Psoas muscle (tissue), 8 donors: ENCODE measurements around the gene NSD2. TPM values are rescaled to one million over a fixed set of nuclear protein-coding genes. Genes with fewer than 3 reads are reported as not detected.

ENCODE experiments used
- ATAC-seq, 4 donors: fragments of 200-7000 bp; cut with Tn5 transposase; one replicate each; pipeline ENCODE4 v1.9.1; 2020; ENCODE audit warnings: moderate library complexity in 3 of 4, mild to moderate bottlenecking in 2 of 4
- DNase-seq, 2 donors: peaks; one replicate each; pipeline ENCODE4 v3.0.0-alpha.2; 2020
- H3K27ac ChIP-seq: fragments of 200-600 bp; one replicate; pipeline ENCODE4 v1.8.0; 2022
- H3K27me3 ChIP-seq, 3 donors: fragments of 200-600 bp in 1 of 3; one replicate each; pipeline versions ENCODE4 v1.6.1 to v1.8.0; 2013 to 2022; ENCODE audit warnings: low read length in 2 of 3, mild to moderate bottlenecking in 2 of 3, moderate library complexity in 1 of 3; ENCODE audit not compliant: insufficient read depth in 3 of 3
- H3K36me3 ChIP-seq, 2 donors: fragments of 200-600 bp in 1 of 2; one replicate each; pipeline versions ENCODE4 v1.6.1 to v1.8.0; 2013 to 2022; ENCODE audit warnings: low read depth in 1 of 2, mild to moderate bottlenecking in 1 of 2, moderate library complexity in 1 of 2; ENCODE audit not compliant: insufficient read depth in 1 of 2
- H3K4me1 ChIP-seq: fragments of 200-600 bp; one replicate; pipeline ENCODE4 v1.8.0; 2022
- H3K4me3 ChIP-seq: fragments of 200-600 bp; one replicate; pipeline ENCODE4 v1.8.0; 2022; ENCODE audit warnings: mild to moderate bottlenecking
- H3K9me3 ChIP-seq: fragments of 200-600 bp; one replicate; pipeline ENCODE4 v1.8.0; 2022
- CTCF ChIP-seq: fragments of 200-600 bp; IDR thresholded peaks from one replicate; pipeline ENCODE4 v1.8.0; 2022; ENCODE audit warnings: antibody characterized with exemption
- WGBS, 3 donors: extraction: QIAGEN DNeasy Blood & Tissue Kit; methylation state at CpG; one replicate each; pipeline versions ENCODE4 v1.1.6 to v1.1.7; 2013; 5-methylcytosine and 5-hydroxymethylcytosine counted together
- intact Hi-C, 2 donors: fragments of 100-400 bp; cut with DNase I; formaldehyde crosslinking; loops; one replicate each; pipeline versions ENCODE4 v1.11.0 to v1.14.2; 2022
- polyA plus RNA-seq, 3 donors: library from polyadenylated mRNA; stranded (reverse); fragments of 200-250 nt; gene quantifications; one replicate each; pipeline ENCODE4 v1.2.3, GENCODE V29; 2013
- total RNA-seq, 4 donors: library from RNA; stranded (reverse); fragmentation: NEBNext Ultra II Directional in 2 of 4; extraction: Animal tissue kit (Norgen Biotek cat#: 25700) in 2 of 4; gene quantifications; one replicate each; pipeline versions ENCODE4 v1.2.1 to v1.2.4, GENCODE V29; 2021 to 2023
- donor health status: healthy with polysubstance abuse.
- donor health status: DM: no; HTN: no; CAD: no; lungs with moderate emphysema.
- donor health status: Bipolar disorder and iron deficiency.
- donor health status: healthy.
- donor health status: DM: yes; HTN: yes; CAD: no.
- donor health status: DM: no; HTN: no; CAD: no.
- donor health status: DM: no; HTN: no; CAD: no.
- donor health status: DM: yes; HTN: yes; CAD: no.

Gene NSD2
- total and polyA plus RNA-seq, 7 donors: 5.6 to 36.0 (median 21.2) TPM

DNA sequence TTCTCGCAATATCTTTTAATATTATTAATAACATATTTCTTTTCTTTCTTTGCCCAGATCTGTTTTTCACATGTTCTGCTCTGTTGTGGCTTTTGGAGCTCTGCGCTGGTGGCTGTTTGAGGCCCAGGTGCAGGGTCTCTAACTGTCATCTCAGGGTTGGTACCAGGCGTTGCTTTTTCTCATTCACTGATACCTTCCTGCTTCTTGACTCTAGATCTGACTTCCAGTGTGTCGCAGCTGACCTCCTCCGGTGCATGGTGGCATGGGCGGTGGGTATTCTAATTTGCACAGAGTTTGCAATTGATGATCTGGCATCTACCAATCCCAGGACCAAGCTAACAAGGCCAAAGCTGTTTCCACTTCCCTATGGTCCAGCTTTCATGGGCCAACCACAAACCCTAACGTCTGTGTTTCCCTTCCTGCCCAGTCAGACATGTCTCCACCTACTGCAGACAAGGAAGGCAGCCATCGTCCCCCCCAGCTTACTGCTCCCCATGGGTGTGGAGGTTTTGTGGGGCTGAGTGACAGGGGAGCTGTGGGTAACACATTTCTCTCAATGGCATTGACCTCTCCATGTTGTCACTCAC, 40.5 kb upstream of the NSD2 start:
- DNase-seq (no peak), ATAC-seq (no peak)
- intact Hi-C loops: no loop called here
- TF ChIP-seq CTCF: no peak
- no peaks in the 10 kb centered on the region for H3K9me3 ChIP-seq
- peaks cover 0 to 74% of the 10 kb centered on the region in 2 donors for H3K36me3 ChIP-seq
- no peaks in the 10 kb centered on the region for H3K4me1 ChIP-seq
- H3K4me3 ChIP-seq: no peak overlapping the region
- no peaks in the 10 kb centered on the region for H3K27me3 ChIP-seq
- 88 to 89% (median 89%) methylated on average over 8 of the region's 8 CpGs for WGBS, 3 donors
- H3K27ac ChIP-seq: no peak overlapping the region

DNA sequence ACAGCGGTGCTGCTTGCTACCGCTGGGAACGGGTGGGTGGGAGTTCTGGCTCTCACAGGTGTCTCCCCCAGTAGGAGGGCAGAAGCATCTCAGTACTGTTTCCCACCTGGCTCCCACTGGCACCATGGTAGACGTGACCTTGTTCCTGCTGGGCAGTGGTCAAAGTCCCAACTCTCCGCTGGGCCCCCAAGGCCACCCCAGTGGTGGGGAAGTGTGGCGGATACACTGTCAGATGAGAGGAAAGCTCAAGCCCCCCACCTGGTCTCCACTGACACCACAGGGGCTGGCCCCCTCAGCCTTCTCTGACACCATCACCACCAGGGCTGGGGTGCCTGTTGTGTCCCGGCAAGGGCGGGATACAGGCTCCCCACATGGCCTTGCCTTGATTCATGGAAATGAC, 39.9 kb upstream of the NSD2 start:
- H3K27me3 ChIP-seq: no peaks in the 10 kb centered on the region
- TF ChIP-seq CTCF: no peak
- H3K9me3 ChIP-seq: no peaks in the 10 kb centered on the region
- intact Hi-C loops: no loop called here
- H3K27ac ChIP-seq: no peak overlapping the region
- ATAC-seq (no peak), DNase-seq (no peak)
- no peaks in the 10 kb centered on the region for H3K4me1 ChIP-seq
- H3K36me3 ChIP-seq: peaks cover 0 to 75% of the 10 kb centered on the region in 2 donors
- H3K4me3 ChIP-seq: no peak overlapping the region
- 93 to 97% (median 93%) methylated on average over 8 of the region's 8 CpGs for WGBS, 3 donors

- 90 to 95% (median 91%) methylated on average over 14 to 18 of the region's 18 CpGs for WGBS, 3 donors
- no peak for DNase-seq
- Histone ChIP-seq H3K27ac (no peak overlapping the region), H3K4me3 (no peak overlapping the region), H3K9me3 (no peaks in the 10 kb centered on the region), H3K36me3 (peaks cover 0 to 80% of the 10 kb centered on the region in 2 donors), H3K27me3 (no peaks in the 10 kb centered on the region), H3K4me1 (no peaks in the 10 kb centered on the region)
- no peak for ATAC-seq
- intact Hi-C loops: no loop called here
- no peak for TF ChIP-seq CTCF
Observed at GRCh38 chr4:1832690-1833089, 38.5 kb upstream of the NSD2 start.

GRCh38 chr4:1833307-1834046, 37.7 kb upstream of the NSD2 start:
- peaks cover 0 to 88% of the 10 kb centered on the region in 2 donors for H3K36me3 ChIP-seq
- no peak overlapping the region for H3K4me3 ChIP-seq
- 91 to 95% (median 92%) methylated on average over 12 to 14 of the region's 14 CpGs for WGBS, 3 donors
- H3K27ac ChIP-seq: no peak overlapping the region
- no peaks in the 10 kb centered on the region for H3K27me3 ChIP-seq
- no peaks in the 10 kb centered on the region for H3K4me1 ChIP-seq
- intact Hi-C loops: no loop called here
- no peak for TF ChIP-seq CTCF
- ATAC-seq (no peak), DNase-seq (no peak)
- H3K9me3 ChIP-seq: no peaks in the 10 kb centered on the region
